HUES48 (cell line): ENCODE data around the gene CACNB4.

Experiments used
- H3K27ac ChIP-seq: one replicate; pipeline ENCODE4 v1.7.0; 2013; ENCODE audit warnings: low read depth, low read length, inconsistent platforms
- H3K27me3 ChIP-seq: 2 replicates; pipeline ENCODE4 v1.6.1; 2013; ENCODE audit warnings: mild to moderate bottlenecking, low read length; ENCODE audit not compliant: control insufficient read depth, insufficient read depth
- H3K36me3 ChIP-seq: 2 replicates; pipeline ENCODE4 v1.6.1; 2013; ENCODE audit warnings: low read length; ENCODE audit not compliant: control insufficient read depth, insufficient read depth
- H3K4me1 ChIP-seq: 2 replicates; pipeline ENCODE4 v1.6.1; 2013; ENCODE audit warnings: mild to moderate bottlenecking, low read length; ENCODE audit not compliant: control insufficient read depth, insufficient read depth
- H3K4me3 ChIP-seq: 2 replicates; pipeline ENCODE4 v1.5.1; 2013; ENCODE audit warnings: mild to moderate bottlenecking, low read depth, low read length
- H3K9ac ChIP-seq: 2 replicates; pipeline ENCODE4 v1.6.1; 2013; ENCODE audit warnings: mild to moderate bottlenecking, low read depth, low read length, moderate library complexity
- H3K9me3 ChIP-seq: 2 replicates; pipeline ENCODE4 v1.6.1; 2013; ENCODE audit warnings: low read length; ENCODE audit not compliant: control insufficient read depth, insufficient read depth

The CACNB4 gene

DNA sequence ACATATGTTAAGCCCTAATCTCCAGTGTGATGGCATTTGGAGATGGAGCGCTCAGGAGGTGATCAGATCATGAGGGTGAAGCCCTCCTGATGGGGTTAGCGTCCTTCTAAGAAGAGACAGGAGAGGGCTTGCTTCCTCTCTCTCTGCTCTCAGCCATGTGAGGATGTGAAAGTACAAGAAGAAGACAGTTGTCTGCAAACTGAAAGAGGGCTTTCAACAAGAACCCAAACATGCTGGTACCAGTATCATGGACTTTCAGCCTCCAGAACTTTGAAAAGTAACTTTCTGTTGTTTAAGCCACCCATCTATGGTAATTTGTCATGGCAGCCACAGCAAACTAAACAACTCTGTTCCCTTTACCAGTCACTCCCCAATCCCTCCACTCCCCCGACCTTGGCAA lies 47.4 kb downstream of the CACNB4 start:
- no peaks in the 10 kb centered on the region for H3K36me3 ChIP-seq
- peaks cover 25% of the 10 kb centered on the region for H3K4me1 ChIP-seq
- no peaks in the 10 kb centered on the region for H3K9me3 ChIP-seq
- H3K27ac ChIP-seq, result no peak overlapping the region
- no peak overlapping the region for H3K4me3 ChIP-seq
- H3K9ac ChIP-seq, result no peak overlapping the region
- peaks cover 9% of the 10 kb centered on the region; the same call in 1 of the 2 replicates for H3K27me3 ChIP-seq

DNA sequence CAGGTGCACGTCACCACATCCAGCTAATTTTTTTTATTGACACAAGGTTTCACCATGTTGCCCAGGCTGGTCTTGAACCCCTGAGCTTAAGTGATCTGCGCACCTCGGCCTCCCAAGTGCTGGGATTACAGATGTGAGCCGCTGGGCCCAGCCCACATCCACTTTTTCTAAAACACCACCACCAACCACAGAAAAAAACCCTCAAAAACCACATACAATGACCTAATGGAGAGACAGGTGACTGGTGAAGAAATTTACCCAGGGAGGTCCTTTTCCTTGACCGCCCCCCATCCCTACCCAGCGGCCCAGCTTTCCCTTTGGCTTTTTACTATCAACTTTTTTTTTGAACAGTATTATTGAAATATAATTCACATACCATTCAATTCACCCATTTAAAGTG lies 47.9 kb downstream of the CACNB4 start:
- Histone ChIP-seq H3K27me3 (peaks cover 9% of the 10 kb centered on the region; the same call in 1 of the 2 replicates), H3K4me1 (peaks cover 25% of the 10 kb centered on the region), H3K9ac (0 out of 2 replicates have a peak overlapping the region, but pooled peaks have one; percentile 18), H3K9me3 (no peaks in the 10 kb centered on the region), H3K36me3 (no peaks in the 10 kb centered on the region), H3K4me3 (no peak overlapping the region), H3K27ac (no peak overlapping the region)

DNA sequence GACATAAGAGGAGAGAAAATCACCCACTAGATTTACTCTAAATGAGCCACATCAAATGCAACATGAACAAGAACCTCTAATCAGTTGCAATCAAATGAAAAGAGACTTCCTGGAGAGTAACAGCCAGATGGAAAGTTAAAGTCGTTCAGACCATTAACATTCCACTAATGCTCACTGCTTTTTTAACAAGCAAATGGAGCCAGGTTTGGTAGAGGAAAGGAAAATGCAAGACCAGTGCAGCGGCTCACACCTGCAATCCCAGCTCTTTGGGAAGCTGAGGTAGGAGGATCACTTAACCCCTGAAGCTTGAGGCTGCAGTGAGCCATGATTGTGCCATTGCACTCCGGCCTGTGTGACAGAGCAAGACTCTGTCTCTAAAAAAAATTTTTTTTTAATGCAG lies 48.5 kb downstream of the CACNB4 start:
- H3K9ac ChIP-seq, result no peak overlapping the region
- H3K4me1 ChIP-seq, result peaks cover 25% of the 10 kb centered on the region
- peaks cover 9% of the 10 kb centered on the region; the same call in 1 of the 2 replicates for H3K27me3 ChIP-seq
- peak overlapping the region; percentile 29 for H3K27ac ChIP-seq
- H3K36me3 ChIP-seq, result no peaks in the 10 kb centered on the region
- no peak overlapping the region for H3K4me3 ChIP-seq
- no peaks in the 10 kb centered on the region for H3K9me3 ChIP-seq

DNA sequence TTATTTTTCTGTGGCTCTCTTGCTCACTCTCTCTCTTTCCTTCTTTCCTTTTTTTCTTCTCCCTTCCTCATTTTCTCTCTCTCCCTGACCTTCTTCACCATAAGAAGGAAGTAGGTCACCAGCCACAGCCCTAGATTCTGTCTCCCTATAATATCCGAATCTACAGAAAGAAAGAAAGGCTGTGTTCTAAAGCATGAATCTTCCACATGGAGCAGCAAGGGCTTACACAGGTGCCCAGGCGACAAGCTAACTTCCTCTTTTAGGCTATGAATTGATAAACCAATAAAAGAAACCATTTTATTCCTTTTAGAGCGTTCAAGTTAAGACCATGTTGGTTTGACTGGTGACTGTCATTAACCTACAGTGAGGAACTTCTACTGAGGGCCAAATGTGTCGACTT lies 49.3 kb downstream of the CACNB4 start:
- Histone ChIP-seq H3K9me3 (no peaks in the 10 kb centered on the region), H3K4me3 (no peak overlapping the region), H3K4me1 (peaks cover 25% of the 10 kb centered on the region), H3K27me3 (peaks cover 9% of the 10 kb centered on the region; the same call in 1 of the 2 replicates), H3K27ac (no peak overlapping the region), H3K36me3 (no peaks in the 10 kb centered on the region), H3K9ac (no peak overlapping the region)

DNA sequence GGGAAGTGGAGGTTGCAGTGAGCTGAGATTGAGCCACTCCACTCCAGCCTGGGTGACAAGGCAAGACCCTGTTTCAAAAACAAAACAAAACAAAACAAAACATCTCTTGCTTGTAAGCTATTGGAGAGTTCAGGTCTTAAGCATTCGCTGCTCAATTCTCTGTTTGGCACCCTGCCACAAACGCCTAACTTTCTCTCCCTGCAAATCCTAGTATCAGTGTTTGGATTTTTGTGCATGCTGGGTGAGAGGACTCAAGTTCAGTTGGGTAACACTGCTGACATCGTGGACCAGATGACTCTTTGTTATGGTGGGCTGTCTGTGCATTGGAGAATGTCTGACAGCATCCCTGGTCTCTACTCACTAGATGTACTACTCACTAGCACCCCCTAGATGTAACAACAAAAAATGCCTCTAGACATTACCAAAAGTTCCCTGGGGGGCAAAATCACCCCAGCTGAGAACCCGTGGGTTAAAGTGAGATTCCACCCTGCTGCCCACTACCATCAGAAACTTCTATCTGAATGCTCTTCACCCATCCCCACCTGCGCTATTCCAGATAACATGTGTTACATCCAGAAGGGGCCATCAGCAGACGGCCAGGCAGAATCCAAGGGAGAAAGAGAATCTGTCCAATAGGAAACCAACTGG lies 50.9 kb downstream of the CACNB4 start:
- Histone ChIP-seq H3K36me3 (no peaks in the 10 kb centered on the region), H3K27me3 (peaks cover 9% of the 10 kb centered on the region; the same call in 1 of the 2 replicates), H3K9ac (no peak overlapping the region), H3K9me3 (no peaks in the 10 kb centered on the region), H3K4me3 (no peak overlapping the region), H3K27ac (no peak overlapping the region), H3K4me1 (peaks cover 25% of the 10 kb centered on the region)

DNA sequence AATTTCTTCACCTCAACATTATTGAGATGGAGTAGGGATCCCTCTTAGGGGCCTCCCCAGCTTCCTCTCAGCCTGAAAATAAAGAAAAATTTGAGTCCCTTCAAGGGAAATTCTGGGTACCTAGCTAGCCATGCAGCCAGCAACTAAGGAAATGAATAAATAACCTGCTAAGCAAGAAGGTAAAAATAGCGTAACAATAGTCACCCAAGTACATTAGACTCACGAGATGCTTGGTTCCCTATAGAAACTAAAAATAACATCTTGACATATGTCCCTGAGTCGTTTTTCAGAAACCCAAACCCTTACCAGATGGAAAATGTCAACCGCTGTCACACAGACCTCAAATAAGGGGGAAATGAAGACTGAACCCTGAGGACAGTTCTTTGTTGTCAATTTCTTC lies 51.9 kb downstream of the CACNB4 start:
- peaks cover 27% of the 10 kb centered on the region for H3K4me1 ChIP-seq
- no peak overlapping the region for H3K4me3 ChIP-seq
- no peaks in the 10 kb centered on the region for H3K36me3 ChIP-seq
- H3K27me3 ChIP-seq, result peaks cover 9% of the 10 kb centered on the region; the same call in 1 of the 2 replicates
- no peaks in the 10 kb centered on the region for H3K9me3 ChIP-seq
- no peak overlapping the region for H3K9ac ChIP-seq
- no peak overlapping the region for H3K27ac ChIP-seq

DNA sequence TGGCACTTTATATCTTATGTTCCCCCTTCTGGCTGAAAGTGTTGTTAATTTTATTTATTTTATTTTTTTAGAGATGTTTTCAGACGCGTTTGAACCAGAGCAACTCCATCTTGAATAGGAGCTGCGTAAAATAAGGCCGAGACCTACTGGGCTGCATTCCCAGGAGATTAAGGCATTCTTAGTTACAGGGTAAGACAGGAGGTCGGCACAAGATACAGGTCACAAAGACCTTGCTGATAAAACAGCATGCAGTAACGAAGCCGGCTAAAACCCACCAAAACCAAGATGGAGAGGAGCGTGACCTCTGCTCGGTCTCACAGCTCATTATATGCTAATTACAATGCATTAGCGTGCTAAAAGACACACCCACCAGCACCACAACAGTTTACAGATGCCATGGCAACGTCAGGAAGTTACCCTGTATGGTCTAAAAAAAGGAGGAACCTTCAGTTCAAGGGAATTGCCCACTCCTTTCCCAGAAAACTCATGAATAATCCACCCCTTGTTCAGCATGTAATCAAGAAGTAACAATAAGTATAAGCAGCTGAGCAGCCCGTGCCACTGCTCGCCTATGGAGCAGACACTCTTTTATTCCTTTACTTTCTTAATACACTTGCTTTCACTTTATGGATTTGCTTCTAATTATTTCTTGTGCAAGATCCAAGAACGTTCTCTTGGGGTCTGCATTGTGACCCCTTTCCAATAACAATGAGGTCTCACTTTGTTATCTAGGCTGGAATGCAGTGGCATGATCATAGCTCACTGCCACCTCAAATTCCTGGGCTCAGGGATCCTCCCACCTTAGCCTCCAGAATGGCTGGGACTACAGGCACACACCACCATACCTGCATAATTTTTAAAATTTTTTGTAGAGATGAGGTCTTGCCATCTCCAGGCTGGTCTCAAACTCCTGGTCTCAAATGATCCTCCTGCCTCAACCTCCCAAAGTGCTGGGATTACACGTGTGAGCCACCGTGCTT lies 55.9 kb downstream of the CACNB4 start:
- Histone ChIP-seq H3K4me3 (no peak overlapping the region), H3K27ac (peak overlapping the region; percentile 37), H3K27me3 (no peaks in the 10 kb centered on the region), H3K4me1 (peaks cover 7% of the 10 kb centered on the region; the same call in 1 of the 2 replicates), H3K36me3 (no peaks in the 10 kb centered on the region), H3K9ac (no peak overlapping the region), H3K9me3 (no peaks in the 10 kb centered on the region)

DNA sequence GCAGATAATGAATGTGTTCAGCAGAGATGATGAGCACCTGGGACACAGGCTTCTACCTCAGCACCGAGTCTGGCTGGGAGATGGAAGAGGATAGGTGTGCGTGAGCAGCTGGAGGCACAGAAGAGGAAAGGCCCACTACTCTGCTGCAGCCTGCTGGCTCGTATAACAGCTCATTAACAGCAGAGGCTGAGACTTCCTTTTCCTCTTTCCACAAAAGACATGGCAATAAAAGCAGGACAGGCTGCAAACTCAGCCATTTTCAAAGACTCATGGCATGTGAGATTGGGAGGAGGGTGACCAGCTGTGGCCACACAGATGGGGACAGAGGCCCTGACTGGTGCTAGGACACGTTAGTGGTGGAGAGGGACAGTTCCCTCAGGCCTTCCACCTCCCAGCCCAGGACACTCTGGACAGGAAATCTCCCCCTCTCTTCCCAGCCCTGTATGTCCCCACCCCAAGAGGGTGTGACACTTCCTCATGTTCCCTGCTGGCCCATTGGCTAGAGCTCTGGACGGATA lies 60.3 kb downstream of the CACNB4 start:
- Histone ChIP-seq H3K27ac (no peak overlapping the region), H3K4me3 (no peak overlapping the region), H3K27me3 (peaks cover 16% of the 10 kb centered on the region), H3K4me1 (peaks cover 26% of the 10 kb centered on the region), H3K9ac (no peak overlapping the region), H3K9me3 (no peaks in the 10 kb centered on the region), H3K36me3 (no peaks in the 10 kb centered on the region)

DNA sequence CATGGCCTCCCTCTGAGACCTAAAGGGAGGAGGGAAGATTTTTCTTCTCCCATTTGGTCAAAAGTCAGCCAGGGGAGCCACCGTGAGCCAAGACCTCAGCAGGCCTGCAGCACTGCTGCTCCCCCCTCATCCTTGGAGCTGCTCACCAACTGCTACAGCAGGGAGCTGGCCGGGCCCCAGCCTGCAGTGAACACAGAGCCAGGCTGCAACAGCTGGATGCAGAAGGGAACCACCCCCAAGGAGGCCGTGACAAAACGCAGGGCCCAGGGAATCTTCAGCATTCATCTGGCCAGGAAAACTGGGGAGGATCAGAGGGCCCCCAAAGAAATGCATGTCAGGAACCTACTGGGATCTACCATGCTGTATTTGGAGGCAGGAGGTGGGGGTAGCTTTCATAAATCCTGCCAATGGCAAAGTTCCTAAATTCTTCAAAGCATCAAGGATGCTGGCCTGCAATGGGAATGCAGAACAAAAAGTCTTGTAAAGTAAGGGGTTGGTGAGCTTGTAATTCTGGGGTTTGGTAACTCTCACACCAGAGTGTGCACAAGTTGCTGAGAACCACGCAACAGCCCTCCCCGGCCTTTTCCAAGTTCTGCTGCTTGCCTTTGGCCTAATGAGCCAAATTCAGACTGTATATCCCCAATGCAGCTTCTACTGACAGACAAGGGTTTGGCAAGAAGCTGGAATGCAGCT lies 61.0 kb downstream of the CACNB4 start:
- Histone ChIP-seq H3K4me1 (peaks cover 32% of the 10 kb centered on the region), H3K36me3 (no peaks in the 10 kb centered on the region), H3K27ac (no peak overlapping the region), H3K4me3 (no peak overlapping the region), H3K9ac (no peak overlapping the region), H3K27me3 (peaks cover 22% of the 10 kb centered on the region), H3K9me3 (no peaks in the 10 kb centered on the region)

DNA sequence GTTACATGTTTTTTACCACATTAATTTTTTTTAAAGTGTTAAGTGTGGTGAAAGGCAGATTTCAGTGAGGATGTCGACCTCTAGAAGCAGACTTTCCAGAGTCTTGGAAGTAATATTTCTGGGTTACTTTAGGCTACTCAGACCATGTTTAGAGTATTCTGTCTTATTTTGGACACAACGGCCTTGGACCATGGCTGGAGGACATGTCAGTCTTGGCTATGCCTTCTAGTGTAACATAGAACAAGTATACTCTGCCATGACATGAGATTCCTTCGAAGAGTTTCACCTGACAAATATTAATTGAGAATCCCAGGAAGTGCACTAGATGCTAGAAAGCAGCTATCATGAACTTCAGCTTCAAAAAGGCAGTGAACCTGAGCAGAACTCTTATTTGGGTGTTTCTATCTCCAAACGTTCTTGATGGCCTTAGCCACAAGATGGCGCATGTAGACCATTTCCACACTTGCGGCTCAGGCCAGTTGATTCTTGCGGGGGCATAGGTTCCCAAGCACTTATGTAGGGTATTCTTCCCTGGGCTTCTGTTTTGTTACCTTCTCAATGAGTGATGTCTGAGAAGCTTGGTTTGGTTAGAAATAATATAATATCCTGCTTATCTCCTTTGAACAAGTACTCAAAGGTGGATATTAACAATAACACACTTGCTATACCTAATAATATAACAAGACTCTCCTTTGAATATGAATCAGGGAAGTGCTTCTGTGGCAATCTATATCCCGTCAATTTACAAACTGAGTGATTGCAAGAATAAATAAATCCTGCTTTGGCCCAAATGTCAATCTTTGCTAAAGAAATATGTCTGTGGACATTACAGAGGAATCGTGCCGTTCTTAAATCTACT lies 62.0 kb downstream of the CACNB4 start:
- Histone ChIP-seq H3K9ac (no peak overlapping the region), H3K9me3 (no peaks in the 10 kb centered on the region), H3K27ac (no peak overlapping the region), H3K36me3 (no peaks in the 10 kb centered on the region), H3K27me3 (peaks cover 32% of the 10 kb centered on the region), H3K4me1 (peaks cover 33% of the 10 kb centered on the region), H3K4me3 (no peak overlapping the region)
